Body of pancreas (tissue), 4 donors: ENCODE results near the gene LRIG1.

Source experiments
- CTCF ChIP-seq, 7 experiments: fragments of 450-650 bp in 4 of 7; fragments of 200-600 bp in 3 of 7; sonication (generic) in 3 of 7; IDR thresholded peaks; one replicate each; pipeline ENCODE4 v1.5.1; 2016 to 2019; ENCODE audit warnings: antibody characterized with exemption in 7 of 7
- POLR2A ChIP-seq, 3 donors: fragments of 450-650 bp; IDR thresholded peaks; one replicate each; pipeline ENCODE4 v1.6.1; 2016; ENCODE audit warnings: antibody characterized with exemption in 3 of 3, mild to moderate bottlenecking in 2 of 3

GRCh38 chr3:66397745-66398144 is 103.1 kb downstream of the LRIG1 start:
- TF ChIP-seq CTCF (IDR thresholded peaks at IDR 0.05) (no peak), POLR2A (IDR thresholded peaks at IDR 0.05) (no peak)
